ENCODE results near the gene TMEM89. TPM values are rescaled to one million over a fixed set of nuclear protein-coding genes. Genes with fewer than 3 reads are reported as not detected.

The TMEM89 gene
- total and polyA plus RNA-seq, 2 of the 4 experiments (the other 2 are of a cell fraction), result 0.15 TPM; not detected in 1

- Histone ChIP-seq H3K27ac (ENCODE audit: insufficient read depth, low read length) (no peak overlapping the region), H3K79me1 (ENCODE audit: low read depth in 1 of 2, low read length in 2 of 2) (peaks cover 34 to 47% of the 10 kb centered on the region in 2 experiments; a peak in 3 of 4 replicates), H3K18ac (ENCODE audit: low read depth, low read length) (no peak overlapping the region), H3K4me3 (ENCODE audit: insufficient read depth, low read depth, low read length) (no peak overlapping the region), H4K5ac (ENCODE audit: low read depth, low read length) (no peak overlapping the region), H2BK15ac (ENCODE audit: low read depth, low read length) (no peak overlapping the region), H4K8ac (ENCODE audit: low read depth in 2 of 2, low read length in 2 of 2) (no peak overlapping the region), H3K14ac (replicated peaks; ENCODE audit: low read depth, low read length) (no peak overlapping the region), H2BK5ac (ENCODE audit: low read depth, low read length, poor library complexity, severe bottlenecking) (no peak overlapping the region), H3K27me3 (ENCODE audit: control insufficient read depth, insufficient read depth, low read length) (no peaks in the 10 kb centered on the region), H3K23ac (ENCODE audit: low read depth, low read length) (peak overlapping the region; percentile 79; the same call in 1 of the 2 replicates), H3K56ac (ENCODE audit: extremely low read depth, insufficient read depth, low read length) (no peak overlapping the region), H3K9ac (ENCODE audit: low read depth, low read length) (no peak overlapping the region), H3K9me3 (ENCODE audit: control insufficient read depth, insufficient read depth, low read length) (no peaks in the 10 kb centered on the region), H2AFZ (replicated peaks; ENCODE audit: low read length, poor library complexity) (no peak overlapping the region), H2AK9ac (replicated peaks; ENCODE audit: low read depth, low read length, poor library complexity) (no peak overlapping the region), H2BK20ac (ENCODE audit: low read depth, low read length) (no peak overlapping the region), H3K4me2 (ENCODE audit: low read depth, low read length) (no peak overlapping the region), H4K20me1 (ENCODE audit: insufficient read depth, low read length) (peaks cover 27% of the 10 kb centered on the region), H2AK5ac (ENCODE audit: low read depth, low read length) (no peak overlapping the region), H3K36me3 (ENCODE audit: control insufficient read depth, insufficient read depth, low read length) (peaks cover 18% of the 10 kb centered on the region), H3K9me1 (ENCODE audit: insufficient read depth, low read length) (peaks cover 4% of the 10 kb centered on the region; the same call in 1 of the 2 replicates), H4K91ac (ENCODE audit: insufficient read depth, low read depth, low read length) (no peak overlapping the region), H3K4me1 (ENCODE audit: control insufficient read depth, insufficient read depth, low read length) (peaks cover 18% of the 10 kb centered on the region), H3K4ac (ENCODE audit: low read depth, low read length) (no peak overlapping the region), H2BK120ac (ENCODE audit: low read depth, low read length) (no peak overlapping the region)
- WGBS, 2 experiments (ENCODE audit: extremely low coverage in 2 of 2, insufficient read length in 1 of 2), result 28% methylated on average over 2 of the region's 6 CpGs; no CpG with 5 or more reads in 1 of the 2 experiments
- BruUV-seq (replicated peaks), result no TSS peak
- intact Hi-C loops (cut with micrococcal nuclease), result loop anchor here (10.0 kb wide), 1 partner anchor 193 kb away; the partner anchor contains the start of genes ATRIP, CCDC51 and TMA7
- TF ChIP-seq FOS (IDR thresholded peaks at IDR 0.05; ENCODE audit: low read depth, low read length) (no peak), MAZ (IDR thresholded peaks at IDR 0.05; ENCODE audit: borderline replicate concordance, low read depth, low read length) (no peak), NFE2L2 (IDR thresholded peaks at IDR 0.05; ENCODE audit: low read depth, low read length) (no peak), POLR2A (IDR thresholded peaks at IDR 0.05; ENCODE audit: low read depth, low read length) (no peak), RCOR1 (IDR thresholded peaks at IDR 0.05; ENCODE audit: insufficient replicate concordance, low read length) (no peak), ELK1 (IDR thresholded peaks at IDR 0.05; ENCODE audit: borderline replicate concordance, low read depth, low read length) (no peak), USF2 (IDR thresholded peaks at IDR 0.05; ENCODE audit: low read depth, low read length) (no peak), RFX5 (IDR thresholded peaks at IDR 0.05; ENCODE audit: low read depth, low read length) (no peak), BHLHE40 (IDR thresholded peaks at IDR 0.05; ENCODE audit: low read depth, low read length) (no peak), CTCF (conservative IDR thresholded peaks at IDR 0.05; ENCODE audit: low read depth, low read length) (no peak), CEBPB (IDR thresholded peaks at IDR 0.05; ENCODE audit: low read depth, low read length) (no peak), MXI1 (IDR thresholded peaks at IDR 0.05; ENCODE audit: borderline replicate concordance, low read depth, low read length) (no peak), CHD1 (IDR thresholded peaks at IDR 0.05; ENCODE audit: low read depth, low read length) (no peak), RAD21 (IDR thresholded peaks at IDR 0.05; ENCODE audit: low read length) (no peak), MAFK (IDR thresholded peaks at IDR 0.05; ENCODE audit: low read depth, low read length) (no peak)
- in situ Hi-C loops (cut with MboI; ENCODE audit: low sequenced_read_pairs), result no loop called here
- DNase-seq (no peak), ATAC-seq (ENCODE audit: low read depth) (no peak)
- dilution Hi-C loops (cut with HindIII; ENCODE audit: low sequenced_read_pairs, unreplicated experiment), result no loop called here
- ChIA-PET POLR2A (ENCODE audit: unreplicated experiment) (no interaction called here), CTCF (no interaction called here)
Measured at GRCh38 chr3:48637305-48637704, 15.7 kb upstream of the TMEM89 start.
